GM21576 (cell line): Measurements from ENCODE around the gene AFAP1L1.

Experiments
- ATAC-seq: cut with Tn5 transposase; IDR thresholded peaks from one replicate; pipeline ENCODE4 v1.9.1; 2021; ENCODE audit warnings: mild to moderate bottlenecking, moderate library complexity; ENCODE audit not compliant: unreplicated experiment

Gene AFAP1L1

GRCh38 chr5:149310947-149311658, 39.4 kb downstream of the AFAP1L1 start:
- ATAC-seq = no peak

GRCh38 chr5:149313151-149313841, 41.6 kb downstream of the AFAP1L1 start:
- no peak for ATAC-seq

GRCh38 chr5:149314571-149315111, 43.0 kb downstream of the AFAP1L1 start:
- no peak for ATAC-seq

GRCh38 chr5:149315753-149316152, 44.1 kb downstream of the AFAP1L1 start:
- no peak for ATAC-seq

- ATAC-seq = peak; percentile 61
These were observed 45.8 kb downstream of the AFAP1L1 start for GRCh38 chr5:149317281-149318048.

- ATAC-seq = no peak
These were observed 47.5 kb downstream of the AFAP1L1 start for GRCh38 chr5:149319174-149319573.

- no peak for ATAC-seq
These were observed 49.2 kb downstream of the AFAP1L1 start for GRCh38 chr5:149320791-149321330.

GRCh38 chr5:149322518-149322917, 50.9 kb downstream of the AFAP1L1 start:
- no peak for ATAC-seq

GRCh38 chr5:149323210-149323609, 51.6 kb downstream of the AFAP1L1 start:
- ATAC-seq = no peak

GRCh38 chr5:149323621-149324205, 52.1 kb downstream of the AFAP1L1 start:
- ATAC-seq = no peak

- no peak for ATAC-seq
These were observed 53.0 kb downstream of the AFAP1L1 start for GRCh38 chr5:149324641-149325040.

- no peak for ATAC-seq
These were observed 53.6 kb downstream of the AFAP1L1 start for GRCh38 chr5:149325166-149325735.

- no peak for ATAC-seq
These were observed 54.2 kb downstream of the AFAP1L1 start for GRCh38 chr5:149325894-149326293.

GRCh38 chr5:149326611-149327010, 55.0 kb downstream of the AFAP1L1 start:
- ATAC-seq = no peak

- no peak for ATAC-seq
These were observed 56.5 kb downstream of the AFAP1L1 start for GRCh38 chr5:149328177-149328576.

GRCh38 chr5:149333711-149334443, 62.2 kb downstream of the AFAP1L1 start:
- ATAC-seq = no peak

GRCh38 chr5:149337736-149338135, 66.1 kb downstream of the AFAP1L1 start:
- no peak for ATAC-seq

GRCh38 chr5:149338364-149338763, 66.7 kb downstream of the AFAP1L1 start:
- no peak for ATAC-seq

GRCh38 chr5:149340920-149341319, 69.3 kb downstream of the AFAP1L1 start:
- ATAC-seq = no peak

GRCh38 chr5:149341876-149342275, 70.2 kb downstream of the AFAP1L1 start:
- no peak for ATAC-seq
